OCI-LY3 (cell line): ENCODE results near the gene TYROBP.

Experiments used
- H2AFZ ChIP-seq: fragments of 200-600, 300-600 bp; shearing (Covaris generic); 2 replicates; pipeline ENCODE4 v1.6.0; 2014; ENCODE audit warnings: antibody characterized with exemption, low read depth, low read length
- H3K27ac ChIP-seq: fragments of 200-600, 300-600 bp; sonication (generic); 2 replicates; pipeline ENCODE4 v1.5.1; 2014; ENCODE audit warnings: mild to moderate bottlenecking, low read length, moderate library complexity, mixed read lengths
- H3K27me3 ChIP-seq: fragments of 200-600, 300-600 bp; sonication (generic); 2 replicates; pipeline ENCODE4 v1.6.1; 2014; ENCODE audit warnings: low read depth, low read length, mixed read lengths
- H3K36me3 ChIP-seq: fragments of 200-600, 300-600 bp; sonication (generic); replicated peaks from 2 replicates; pipeline ENCODE3; 2014; ENCODE audit warnings: low read depth, low read length, mixed read lengths
- H3K4me1 ChIP-seq: fragments of 300-600, 200-600 bp; sonication (generic); 2 replicates; pipeline ENCODE4 v1.6.1; 2014; ENCODE audit warnings: low read length, mixed read lengths
- H3K4me2 ChIP-seq: fragments of 200-600, 300-600 bp; sonication (generic); 2 replicates; pipeline ENCODE4 v1.6.1; 2014; ENCODE audit warnings: low read length, mixed read lengths
- H3K4me3 ChIP-seq: fragments of 300-600, 200-600 bp; sonication (generic); 2 replicates; pipeline ENCODE4 v1.5.1; 2014; ENCODE audit warnings: antibody characterized with exemption, mild to moderate bottlenecking, low read length, moderate library complexity
- H3K79me2 ChIP-seq: fragments of 300-600, 200-600 bp; shearing (Covaris generic); 2 replicates; pipeline ENCODE4 v1.6.1; 2014; ENCODE audit warnings: mild to moderate bottlenecking, low read length, mixed read lengths
- H3K9ac ChIP-seq: fragments of 300-600, 200-600 bp; shearing (Covaris generic); 2 replicates; pipeline ENCODE4 v1.6.0; 2014; ENCODE audit warnings: mild to moderate bottlenecking, low read length, moderate library complexity
- H3K9me3 ChIP-seq: fragments of 200-600, 300-600 bp; shearing (Covaris generic); 2 replicates; pipeline ENCODE4 v1.6.1; 2014; ENCODE audit warnings: low read length, mixed read lengths; ENCODE audit not compliant: insufficient read depth
- H4K20me1 ChIP-seq: fragments of 200-600, 300-600 bp; sonication (generic); 2 replicates; pipeline ENCODE4 v1.6.1; 2016; ENCODE audit warnings: low read length, mixed read lengths; ENCODE audit not compliant: insufficient read depth
- EZH2phosphoT487 ChIP-seq: fragments of 200-600 bp; shearing (Covaris generic); IDR thresholded peaks from 2 replicates; pipeline ENCODE4 v1.6.1; 2018; ENCODE audit warnings: antibody characterized with exemption, mixed run types, low read depth
- TF ChIP-seq, protein P1 (sequence below): fragments of 200-600, 300-600 bp; sonication (generic); IDR thresholded peaks from 2 replicates; pipeline ENCODE4 v1.5.1; 2014; ENCODE audit warnings: antibody characterized with exemption, low read length, low read depth

The TYROBP gene

DNA sequence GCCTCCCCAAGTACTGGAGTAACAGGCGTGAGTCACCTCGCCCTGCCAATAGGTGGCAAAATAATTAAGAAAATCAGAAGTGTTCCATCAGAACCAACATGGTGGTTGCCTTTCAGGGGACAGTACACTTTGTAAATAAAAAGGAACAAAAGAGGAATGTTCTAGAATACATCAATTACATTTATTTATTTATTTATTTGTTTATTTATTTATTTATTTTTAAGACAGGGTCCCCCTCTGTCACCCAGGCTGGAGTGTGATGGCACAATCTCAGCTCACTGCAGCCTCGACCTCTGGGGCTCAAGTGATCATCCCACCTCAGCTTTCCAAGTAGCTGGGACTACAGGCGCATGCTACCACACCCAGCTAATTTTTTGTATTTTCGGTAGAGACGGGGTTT is 12.9 kb upstream of the TYROBP start:
- Histone ChIP-seq H3K4me2 (no peak overlapping the region), H3K36me3 (no peaks in the 10 kb centered on the region), H3K27me3 (peaks cover 19% of the 10 kb centered on the region), H2AFZ (no peak overlapping the region), H3K4me1 (no peaks in the 10 kb centered on the region; the same call in 1 of the 2 replicates), H3K9ac (no peak overlapping the region), H3K79me2 (no peaks in the 10 kb centered on the region), H4K20me1 (no peaks in the 10 kb centered on the region), H3K9me3 (peaks cover 9% of the 10 kb centered on the region), H3K27ac (no peak overlapping the region), H3K4me3 (no peak overlapping the region)
- TF ChIP-seq, protein P1, sequence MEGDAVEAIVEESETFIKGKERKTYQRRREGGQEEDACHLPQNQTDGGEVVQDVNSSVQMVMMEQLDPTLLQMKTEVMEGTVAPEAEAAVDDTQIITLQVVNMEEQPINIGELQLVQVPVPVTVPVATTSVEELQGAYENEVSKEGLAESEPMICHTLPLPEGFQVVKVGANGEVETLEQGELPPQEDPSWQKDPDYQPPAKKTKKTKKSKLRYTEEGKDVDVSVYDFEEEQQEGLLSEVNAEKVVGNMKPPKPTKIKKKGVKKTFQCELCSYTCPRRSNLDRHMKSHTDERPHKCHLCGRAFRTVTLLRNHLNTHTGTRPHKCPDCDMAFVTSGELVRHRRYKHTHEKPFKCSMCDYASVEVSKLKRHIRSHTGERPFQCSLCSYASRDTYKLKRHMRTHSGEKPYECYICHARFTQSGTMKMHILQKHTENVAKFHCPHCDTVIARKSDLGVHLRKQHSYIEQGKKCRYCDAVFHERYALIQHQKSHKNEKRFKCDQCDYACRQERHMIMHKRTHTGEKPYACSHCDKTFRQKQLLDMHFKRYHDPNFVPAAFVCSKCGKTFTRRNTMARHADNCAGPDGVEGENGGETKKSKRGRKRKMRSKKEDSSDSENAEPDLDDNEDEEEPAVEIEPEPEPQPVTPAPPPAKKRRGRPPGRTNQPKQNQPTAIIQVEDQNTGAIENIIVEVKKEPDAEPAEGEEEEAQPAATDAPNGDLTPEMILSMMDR, result no peak
- no peak for TF ChIP-seq EZH2phosphoT487

DNA sequence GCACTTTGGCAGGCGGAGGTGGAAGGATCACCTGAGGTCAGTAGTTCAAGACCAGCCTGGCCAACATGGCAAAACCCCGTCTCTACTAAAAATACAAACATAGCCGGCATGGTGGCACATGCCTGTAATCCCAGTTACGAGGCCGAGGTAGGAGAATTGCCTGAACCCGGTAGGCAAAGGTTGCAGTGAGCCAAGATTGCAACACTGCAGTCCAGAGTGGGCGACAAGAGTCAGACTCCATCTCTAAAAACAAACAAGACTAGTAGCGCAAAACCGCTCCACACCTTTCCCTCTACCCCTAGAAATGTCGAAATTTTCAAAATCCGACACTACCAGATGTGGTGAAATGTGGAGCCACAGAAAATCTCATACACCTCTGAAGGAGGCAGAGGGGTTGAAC is 11.2 kb upstream of the TYROBP start:
- H2AFZ ChIP-seq, result no peak overlapping the region
- H3K36me3 ChIP-seq, result no peaks in the 10 kb centered on the region
- no peak overlapping the region for H3K9ac ChIP-seq
- no peaks in the 10 kb centered on the region for H4K20me1 ChIP-seq
- H3K27ac ChIP-seq, result no peak overlapping the region
- peaks cover 8% of the 10 kb centered on the region for H3K4me1 ChIP-seq
- H3K4me2 ChIP-seq, result no peak overlapping the region
- peaks cover 14% of the 10 kb centered on the region for H3K27me3 ChIP-seq
- no peak overlapping the region for H3K4me3 ChIP-seq
- no peaks in the 10 kb centered on the region for H3K9me3 ChIP-seq
- TF ChIP-seq EZH2phosphoT487, result no peak
- TF ChIP-seq, protein P1, result no peak
- no peaks in the 10 kb centered on the region for H3K79me2 ChIP-seq

DNA sequence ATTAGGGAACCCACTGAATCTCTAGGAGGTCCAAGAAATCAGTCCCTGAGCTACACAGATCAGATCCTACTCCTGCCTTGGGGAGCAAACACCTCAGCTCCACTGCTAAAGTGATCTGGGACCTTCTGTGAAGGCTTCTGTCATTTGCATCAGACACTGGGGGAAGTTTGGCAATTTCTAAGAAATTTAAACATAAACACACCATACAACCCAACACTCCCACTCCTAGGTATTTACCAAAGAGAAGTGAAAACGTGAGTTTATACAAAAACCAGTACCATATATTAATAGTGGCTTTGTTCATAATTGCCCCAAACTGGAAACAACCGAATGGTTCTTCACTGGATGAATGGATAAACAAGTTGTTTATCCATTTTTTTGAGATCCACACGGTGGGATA is 7.3 kb upstream of the TYROBP start:
- no peaks in the 10 kb centered on the region for H3K27me3 ChIP-seq
- H2AFZ ChIP-seq, result no peak overlapping the region
- peaks cover 17% of the 10 kb centered on the region for H3K4me1 ChIP-seq
- no peaks in the 10 kb centered on the region for H3K36me3 ChIP-seq
- H4K20me1 ChIP-seq, result no peaks in the 10 kb centered on the region
- H3K4me3 ChIP-seq, result no peak overlapping the region
- H3K27ac ChIP-seq, result no peak overlapping the region
- no peaks in the 10 kb centered on the region for H3K9me3 ChIP-seq
- TF ChIP-seq, protein P1, result no peak
- TF ChIP-seq EZH2phosphoT487, result no peak
- H3K79me2 ChIP-seq, result no peaks in the 10 kb centered on the region
- no peak overlapping the region for H3K9ac ChIP-seq
- peak overlapping the region; percentile 19; the same call in 1 of the 2 replicates for H3K4me2 ChIP-seq

DNA sequence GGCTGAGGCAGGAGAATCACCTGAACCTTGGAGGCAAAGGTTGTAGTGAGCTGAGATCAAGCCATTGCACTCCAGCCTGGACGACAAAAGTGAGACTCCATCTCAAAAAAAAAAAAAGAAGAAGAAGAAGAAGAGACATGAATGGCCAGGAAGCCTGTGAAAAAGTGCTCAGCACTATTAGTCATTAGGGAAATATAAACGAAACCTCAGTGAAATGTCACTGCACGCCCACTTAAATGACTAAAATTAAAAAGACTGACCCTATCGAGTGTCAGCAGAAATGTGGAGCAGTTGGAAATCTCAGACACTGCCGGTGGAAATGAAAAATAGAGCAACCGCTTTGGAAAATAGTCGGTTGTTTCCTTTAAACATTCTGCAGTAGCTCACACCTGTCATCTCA is 5.5 kb upstream of the TYROBP start:
- no peak overlapping the region for H3K9ac ChIP-seq

More for the DNA sequence above, 5.5 kb upstream of the TYROBP start:
- no peak for TF ChIP-seq EZH2phosphoT487
- TF ChIP-seq, protein P1, result no peak
- Histone ChIP-seq H3K9me3 (no peaks in the 10 kb centered on the region), H3K4me2 (peak overlapping the region; percentile 54), H3K27ac (no peak overlapping the region), H3K36me3 (no peaks in the 10 kb centered on the region), H3K4me3 (no peak overlapping the region), H3K79me2 (no peaks in the 10 kb centered on the region), H3K4me1 (peaks cover 34% of the 10 kb centered on the region), H4K20me1 (no peaks in the 10 kb centered on the region), H2AFZ (peak overlapping the region; percentile 20; the same call in 1 of the 2 replicates), H3K27me3 (no peaks in the 10 kb centered on the region)
